GM21619 (cell line): ENCODE measurements around the gene GTF3C6.
"Not testable (repeated sequence)": the region's sequence is repeated elsewhere in the genome, so short reads cannot be mapped to it uniquely, and the experiment has no call there.

Experiments
- ATAC-seq: cut with Tn5 transposase; IDR thresholded peaks from one replicate; pipeline ENCODE4 v1.9.1; 2021; ENCODE audit not compliant: unreplicated experiment

The GTF3C6 gene

GRCh38 chr6:110979565-110980101 lies 21.1 kb downstream of the GTF3C6 start:
- no peak for ATAC-seq

DNA sequence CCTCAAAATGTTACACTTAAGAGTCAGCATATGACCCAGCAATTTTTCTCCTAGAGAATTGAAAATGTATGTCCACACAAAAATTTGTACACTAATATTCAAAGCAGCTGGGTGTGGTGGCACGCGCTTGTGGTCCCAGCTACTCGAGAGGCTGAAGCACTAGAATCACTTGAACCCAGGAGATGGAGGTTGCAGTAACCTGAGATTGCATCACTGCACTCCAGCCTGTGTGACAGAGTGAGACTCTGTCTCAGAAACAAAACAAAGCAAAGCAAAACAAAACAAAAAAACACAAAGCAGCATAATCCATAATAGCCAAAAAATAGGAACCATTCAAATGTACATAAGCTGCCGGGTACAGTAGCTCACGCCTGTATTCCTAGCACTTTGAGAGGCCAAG lies 21.7 kb downstream of the GTF3C6 start:
- ATAC-seq: no peak

DNA sequence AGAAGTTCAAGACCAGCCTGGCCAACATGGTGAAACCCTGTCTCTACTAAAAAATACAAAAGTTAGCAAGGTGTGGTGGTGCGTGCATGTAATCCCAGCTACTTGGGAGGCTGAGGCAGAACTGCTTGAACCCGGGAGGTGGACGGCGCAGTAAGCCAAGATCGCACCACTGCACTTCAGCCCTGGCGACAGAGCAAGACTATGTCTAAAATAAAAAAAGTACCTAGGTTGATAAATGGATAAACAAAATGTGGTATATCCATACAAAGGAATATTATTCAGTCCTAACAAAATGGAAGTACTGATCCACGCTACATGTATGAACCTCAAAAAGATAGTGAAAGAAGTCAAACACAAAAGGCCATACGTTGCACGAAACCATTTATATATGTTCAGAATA lies 22.1 kb downstream of the GTF3C6 start:
- ATAC-seq: no peak

GRCh38 chr6:110981202-110981600 lies 22.7 kb downstream of the GTF3C6 start:
- ATAC-seq: no peak

DNA sequence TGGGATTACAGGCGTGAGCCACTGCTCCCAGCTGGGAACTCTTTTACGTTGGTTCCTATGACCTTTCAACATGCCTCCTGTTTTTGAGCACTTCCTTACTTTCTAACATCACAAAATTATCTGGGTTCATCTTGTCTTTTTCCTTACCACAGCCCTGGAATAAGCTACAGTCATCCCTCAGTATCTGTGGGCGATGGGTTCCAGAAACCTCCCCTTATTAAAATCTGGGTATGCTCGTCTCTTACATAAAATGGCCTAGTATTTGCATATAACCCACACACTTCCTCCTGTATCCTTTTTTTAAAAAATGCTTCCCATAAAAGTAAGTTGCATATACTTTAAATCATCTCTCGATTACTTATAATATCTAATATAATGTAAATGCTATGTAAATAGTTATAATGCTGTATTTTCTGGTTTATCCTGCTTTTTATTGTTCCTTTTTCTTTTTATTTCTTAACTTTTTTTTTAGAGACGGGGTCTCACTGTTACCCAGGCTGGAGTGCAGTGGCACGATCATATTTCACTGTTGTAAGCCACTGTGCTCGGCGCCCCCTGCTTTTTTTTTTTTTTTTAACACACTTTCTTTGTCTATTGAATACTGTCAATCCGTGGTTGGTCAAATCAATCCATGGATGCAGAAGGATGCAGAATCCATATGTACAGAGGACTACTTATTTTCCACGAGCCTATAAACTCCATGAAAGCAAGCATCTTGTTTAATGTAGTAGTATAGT lies 32.5 kb downstream of the GTF3C6 start:
- ATAC-seq: no peak

- no peak for ATAC-seq
These were observed 38.2 kb downstream of the GTF3C6 start for GRCh38 chr6:110996691-110997090.

DNA sequence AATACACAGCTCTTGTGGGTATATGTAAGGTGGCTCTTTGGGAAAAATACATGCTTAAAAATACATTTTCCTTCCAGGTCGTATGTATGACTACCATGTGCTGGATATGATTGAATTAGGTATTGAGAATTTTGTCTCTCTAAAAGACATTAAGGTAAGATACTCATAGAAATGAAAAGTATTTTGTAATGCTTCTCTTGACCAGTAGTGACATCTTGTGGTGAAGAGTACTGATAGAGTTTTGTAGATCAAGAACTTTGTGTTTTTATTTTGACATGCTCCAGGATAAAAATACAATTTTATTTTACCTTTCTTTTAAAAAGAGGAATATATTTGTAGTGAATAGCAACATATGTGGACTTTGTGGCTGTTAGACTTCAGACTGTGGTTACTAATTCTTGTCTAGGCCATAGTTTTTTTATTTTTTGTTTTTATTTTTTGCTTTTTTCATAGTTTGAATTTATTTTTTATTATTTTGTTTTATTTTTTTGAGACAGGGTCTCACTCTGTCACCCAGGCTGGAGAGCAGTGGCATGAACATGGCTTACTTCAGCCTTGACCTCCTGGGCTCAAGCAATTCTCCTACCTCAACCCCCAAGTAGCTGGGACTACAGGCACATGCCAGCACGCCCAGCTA lies 41.2 kb downstream of the GTF3C6 start:
- ATAC-seq: no peak

DNA sequence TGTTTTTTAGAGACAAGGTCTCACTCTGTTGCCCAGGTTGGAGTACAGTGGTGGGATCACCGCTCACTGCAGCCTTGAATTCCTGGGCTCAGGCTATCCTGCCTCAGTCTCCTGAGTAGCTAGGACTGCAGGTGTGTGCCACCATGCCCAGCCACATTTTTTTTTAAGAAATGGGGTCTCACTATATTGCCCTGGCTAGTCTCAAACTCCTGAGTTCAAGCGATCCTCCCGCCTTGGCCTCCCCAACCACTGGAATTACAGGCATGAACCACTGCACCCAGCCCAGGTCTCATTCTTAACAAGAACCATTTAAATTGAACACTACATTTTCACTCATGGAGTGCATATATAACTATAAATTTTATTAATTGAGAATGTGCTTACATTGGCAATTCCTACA lies 43.8 kb downstream of the GTF3C6 start:
- no peak for ATAC-seq

DNA sequence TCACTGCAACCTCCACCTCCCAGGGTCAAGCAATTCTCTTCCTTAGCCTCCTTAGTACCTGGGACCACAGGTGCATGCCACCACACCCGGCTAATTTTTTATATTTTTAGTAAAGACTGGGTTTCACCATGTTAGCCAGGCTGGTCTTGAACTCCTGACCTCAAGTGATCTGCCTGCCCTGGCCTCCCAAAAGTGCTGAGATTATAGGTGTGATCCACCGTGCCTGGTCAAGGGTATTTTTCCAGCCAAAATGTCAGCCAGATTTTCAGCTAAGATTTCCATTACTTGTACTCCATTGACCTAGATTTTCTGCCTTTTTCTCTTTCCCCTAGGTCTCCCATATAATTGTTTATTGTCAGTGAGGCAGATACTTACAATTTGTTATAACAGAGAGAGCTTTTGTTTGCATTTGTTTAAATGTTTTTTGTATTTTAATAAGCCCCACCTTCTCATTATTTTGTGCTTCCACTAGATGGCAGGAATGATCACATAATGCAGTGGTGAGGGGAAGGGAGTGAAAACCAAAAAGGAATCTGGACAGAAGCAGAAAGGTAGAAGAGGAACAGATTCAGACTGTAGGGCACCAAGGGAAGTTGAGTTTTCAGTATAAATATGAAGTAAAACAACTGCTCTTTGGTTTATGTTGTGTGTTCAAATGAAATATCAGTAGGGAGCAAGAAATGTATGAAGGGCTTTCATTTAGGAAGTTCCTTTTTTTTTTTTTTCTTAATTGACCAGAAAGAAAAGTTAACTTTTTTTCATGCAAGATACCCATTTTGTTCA lies 53.0 kb downstream of the GTF3C6 start:
- ATAC-seq: no peak

- ATAC-seq: no peak
These were observed 53.6 kb downstream of the GTF3C6 start for GRCh38 chr6:111012143-111012452.

- ATAC-seq: not testable (repeated sequence)
These were observed 54.0 kb downstream of the GTF3C6 start for GRCh38 chr6:111012520-111012919.

DNA sequence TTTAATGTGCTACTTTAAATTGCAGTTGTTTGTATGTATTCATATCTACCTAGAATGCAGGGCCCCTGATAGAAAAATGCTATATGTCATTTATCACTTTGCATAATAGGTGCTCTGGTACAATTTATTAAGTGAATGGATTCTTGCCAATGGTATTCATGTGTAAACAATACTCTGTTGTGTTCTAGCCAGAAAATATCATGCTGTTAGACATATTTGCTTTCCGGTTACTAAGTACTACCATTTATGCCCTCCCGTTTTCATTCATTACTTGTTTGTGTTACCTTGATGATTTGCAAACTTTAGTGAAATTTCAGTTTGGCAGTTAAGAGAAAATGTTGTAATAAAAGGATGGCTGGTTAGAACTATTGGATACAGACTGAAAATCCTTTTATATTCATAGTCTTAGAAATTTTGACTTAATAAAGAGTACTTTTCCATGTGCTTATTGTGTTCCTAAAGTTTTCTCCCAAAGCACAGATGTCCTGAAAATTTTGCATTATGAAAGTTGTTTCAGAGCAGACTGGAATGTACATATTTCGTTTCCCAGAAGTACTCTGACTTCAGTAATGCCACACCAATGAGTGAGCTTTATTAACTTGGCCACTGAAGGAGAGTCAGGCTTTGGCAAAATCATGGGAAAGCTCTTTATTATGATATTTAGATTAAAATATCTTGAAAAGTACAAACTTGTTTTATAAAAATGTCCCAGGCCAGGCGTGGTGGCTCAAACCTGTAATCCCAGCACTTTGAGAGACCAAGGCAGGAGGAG lies 54.8 kb downstream of the GTF3C6 start:
- ATAC-seq: no peak

GRCh38 chr6:111015389-111016124 lies 57.1 kb downstream of the GTF3C6 start:
- no peak for ATAC-seq

GRCh38 chr6:111017241-111017640 lies 58.7 kb downstream of the GTF3C6 start:
- not testable (repeated sequence) for ATAC-seq
